Effector CD8-positive, alpha-beta T cell (primary cell): ENCODE measurements around the gene GNRHR.

Experiments
- DNase-seq: peaks from one replicate; lab custom pipeline; 2025; lab: John Stamatoyannopoulos, UW

Gene GNRHR

GRCh38 chr4:67700116-67700737 lies 54.0 kb downstream of the GNRHR start:
- no peak for DNase-seq

- DNase-seq: no peak
Measured at GRCh38 chr4:67699603-67700002, 54.6 kb downstream of the GNRHR start.

GRCh38 chr4:67697860-67698687 lies 56.1 kb downstream of the GNRHR start:
- DNase-seq: no peak

- DNase-seq: no peak
Measured at GRCh38 chr4:67696061-67696460, 58.1 kb downstream of the GNRHR start.

- DNase-seq: no peak
Measured at GRCh38 chr4:67694662-67695061, 59.5 kb downstream of the GNRHR start.

- DNase-seq: no peak
Measured at GRCh38 chr4:67691328-67691727, 62.9 kb downstream of the GNRHR start.
